ENCODE measurements around the gene WNT7A. TPM values are rescaled to one million over a fixed set of nuclear protein-coding genes. Genes with fewer than 3 reads are reported as not detected.

The WNT7A gene
- total and polyA plus RNA-seq, 4 experiments from 2014 or later = 8.3 to 19.3 (median 13.5) TPM

- Histone ChIP-seq H3K4me3 (ENCODE audit: low read length in 2 of 2) (no peak overlapping the region), H3K4me1 (ENCODE audit: insufficient read depth, low read length) (no peaks in the 10 kb centered on the region), H3K27ac (ENCODE audit: low read depth, low read length) (no peak overlapping the region), H3K9me3 (ENCODE audit: control insufficient read depth in 1 of 2, low read length in 2 of 2) (no peaks in the 10 kb centered on the region), H3K27me3 (ENCODE audit: insufficient read depth, low read length) (no peaks in the 10 kb centered on the region), H3K36me3 (ENCODE audit: insufficient read depth, low read length) (no peaks in the 10 kb centered on the region)
- intact Hi-C loops (cut with micrococcal nuclease) = no loop called here
- H3K27ac Mint-ChIP-seq = no peak overlapping the region
- peaks cover 0 to 1% (median 0%) of the 10 kb centered on the region in 8 donors for H3K9me3 Mint-ChIP-seq
- no peak overlapping the region for H3K4me3 Mint-ChIP-seq
- peaks cover 0 to under 1% (median 0%) of the 10 kb centered on the region in 4 donors for H3K4me1 Mint-ChIP-seq
- peaks cover 4 to 8% of the 10 kb centered on the region in 2 donors for H3K27me3 Mint-ChIP-seq
- no peak for DNase-seq
- H3K36me3 Mint-ChIP-seq = no peaks in the 10 kb centered on the region
- ChIA-PET POLR2A (ENCODE audit: partially characterized antibody) (no interaction called here), CTCF (ENCODE audit: partially characterized antibody) (interaction anchor here (0.8 kb wide), 1 partner anchor 93 kb away, joined by 3 read pairs; no protein-coding TSS in a partner anchor)
Measured at GRCh38 chr3:13787533-13788132, 92.2 kb downstream of the WNT7A start.

- CTCF ChIA-PET (ENCODE audit: partially characterized antibody) = no interaction called here
- Histone ChIP-seq H3K9me3 (ENCODE audit: control insufficient read depth in 1 of 2, low read length in 2 of 2) (no peaks in the 10 kb centered on the region), H3K4me1 (ENCODE audit: insufficient read depth, low read length) (no peaks in the 10 kb centered on the region), H3K4me3 (ENCODE audit: low read length in 2 of 2) (no peak overlapping the region), H3K27ac (ENCODE audit: low read depth, low read length) (no peak overlapping the region), H3K36me3 (ENCODE audit: insufficient read depth, low read length) (no peaks in the 10 kb centered on the region), H3K27me3 (ENCODE audit: insufficient read depth, low read length) (no peaks in the 10 kb centered on the region)
- intact Hi-C loops (cut with micrococcal nuclease) = no loop called here
- Mint-ChIP-seq H3K9me3 (peaks cover 0 to 1% (median 0%) of the 10 kb centered on the region in 8 donors), H3K36me3 (no peaks in the 10 kb centered on the region), H3K4me1 (peaks cover 0 to 2% (median 0%) of the 10 kb centered on the region in 4 donors), H3K4me3 (no peak overlapping the region), H3K27me3 (peaks cover 6 to 12% of the 10 kb centered on the region in 2 donors), H3K27ac (no peak overlapping the region)
- DNase-seq = no peak
- POLR2A ChIA-PET (ENCODE audit: partially characterized antibody) = no interaction called here
Measured at GRCh38 chr3:13786811-13787210, 93.1 kb downstream of the WNT7A start.

- peaks cover 6 to 12% of the 10 kb centered on the region in 2 donors for H3K27me3 Mint-ChIP-seq
Measured at GRCh38 chr3:13785853-13786436, 93.9 kb downstream of the WNT7A start.

GRCh38 chr3:13785351-13785750 lies 94.5 kb downstream of the WNT7A start:
- H3K4me3 ChIP-seq (ENCODE audit: low read length in 2 of 2) = no peak overlapping the region
- H3K27ac ChIP-seq (ENCODE audit: low read depth, low read length) = no peak overlapping the region
- no peak for DNase-seq
- CTCF ChIA-PET (ENCODE audit: partially characterized antibody) = no interaction called here
- POLR2A ChIA-PET (ENCODE audit: partially characterized antibody) = no interaction called here
- H3K4me1 Mint-ChIP-seq = peaks cover 0 to 2% (median 0%) of the 10 kb centered on the region in 4 donors
- H3K27ac Mint-ChIP-seq = no peak overlapping the region
- H3K27me3 Mint-ChIP-seq = peaks cover 6 to 12% of the 10 kb centered on the region in 2 donors
- H3K4me1 ChIP-seq (ENCODE audit: insufficient read depth, low read length) = no peaks in the 10 kb centered on the region
- intact Hi-C loops (cut with micrococcal nuclease) = no loop called here
- no peaks in the 10 kb centered on the region for H3K9me3 ChIP-seq (ENCODE audit: control insufficient read depth in 1 of 2, low read length in 2 of 2)
- peaks cover 0 to 1% (median 0%) of the 10 kb centered on the region in 8 donors for H3K9me3 Mint-ChIP-seq
- no peak overlapping the region for H3K4me3 Mint-ChIP-seq
- no peaks in the 10 kb centered on the region for H3K36me3 Mint-ChIP-seq
- H3K36me3 ChIP-seq (ENCODE audit: insufficient read depth, low read length) = no peaks in the 10 kb centered on the region
- H3K27me3 ChIP-seq (ENCODE audit: insufficient read depth, low read length) = no peaks in the 10 kb centered on the region

More at GRCh38 chr3:13785853-13786436, 93.9 kb downstream of the WNT7A start:
- Histone ChIP-seq H3K36me3 (ENCODE audit: insufficient read depth, low read length) (no peaks in the 10 kb centered on the region), H3K4me3 (ENCODE audit: low read length in 2 of 2) (no peak overlapping the region), H3K27ac (ENCODE audit: low read depth, low read length) (no peak overlapping the region), H3K9me3 (ENCODE audit: control insufficient read depth in 1 of 2, low read length in 2 of 2) (no peaks in the 10 kb centered on the region), H3K4me1 (ENCODE audit: insufficient read depth, low read length) (no peaks in the 10 kb centered on the region), H3K27me3 (ENCODE audit: insufficient read depth, low read length) (no peaks in the 10 kb centered on the region)
- Mint-ChIP-seq H3K4me1 (peaks cover 0 to 2% (median 0%) of the 10 kb centered on the region in 4 donors), H3K27ac (no peak overlapping the region), H3K36me3 (no peaks in the 10 kb centered on the region), H3K9me3 (peaks cover 0 to 1% (median 0%) of the 10 kb centered on the region in 8 donors), H3K4me3 (no peak overlapping the region)
- CTCF ChIA-PET (ENCODE audit: partially characterized antibody) = no interaction called here
- intact Hi-C loops (cut with micrococcal nuclease) = no loop called here
- POLR2A ChIA-PET (ENCODE audit: partially characterized antibody) = no interaction called here
- no peak for DNase-seq

- no peaks in the 10 kb centered on the region for H3K27me3 ChIP-seq (ENCODE audit: insufficient read depth, low read length)
- Mint-ChIP-seq H3K36me3 (no peaks in the 10 kb centered on the region), H3K9me3 (peaks cover 0 to under 1% (median 0%) of the 10 kb centered on the region in 8 donors), H3K27ac (no peak overlapping the region), H3K4me3 (no peak overlapping the region), H3K4me1 (peaks cover 0 to 2% (median 0%) of the 10 kb centered on the region in 4 donors), H3K27me3 (peaks cover 2 to 11% of the 10 kb centered on the region in 2 donors)
- intact Hi-C loops (cut with micrococcal nuclease) = no loop called here
- no peaks in the 10 kb centered on the region for H3K36me3 ChIP-seq (ENCODE audit: insufficient read depth, low read length)
- no peak overlapping the region for H3K27ac ChIP-seq (ENCODE audit: low read depth, low read length)
- ChIA-PET POLR2A (ENCODE audit: partially characterized antibody) (no interaction called here), CTCF (ENCODE audit: partially characterized antibody) (no interaction called here)
- H3K4me1 ChIP-seq (ENCODE audit: insufficient read depth, low read length) = no peaks in the 10 kb centered on the region
- no peak overlapping the region for H3K4me3 ChIP-seq (ENCODE audit: low read length in 2 of 2)
- no peak for DNase-seq
- H3K9me3 ChIP-seq (ENCODE audit: control insufficient read depth in 1 of 2, low read length in 2 of 2) = no peaks in the 10 kb centered on the region
Measured at GRCh38 chr3:13783476-13783875, 96.4 kb downstream of the WNT7A start.

GRCh38 chr3:13782501-13782900 lies 97.4 kb downstream of the WNT7A start:
- CTCF ChIA-PET (ENCODE audit: partially characterized antibody) = no interaction called here
- H3K4me3 Mint-ChIP-seq = no peak overlapping the region
- no peaks in the 10 kb centered on the region for H3K9me3 Mint-ChIP-seq
- intact Hi-C loops (cut with micrococcal nuclease) = no loop called here
- H3K9me3 ChIP-seq (ENCODE audit: control insufficient read depth in 1 of 2, low read length in 2 of 2) = no peaks in the 10 kb centered on the region
- no peaks in the 10 kb centered on the region for H3K4me1 ChIP-seq (ENCODE audit: insufficient read depth, low read length)
- peaks cover 0 to 2% (median 0%) of the 10 kb centered on the region in 4 donors for H3K4me1 Mint-ChIP-seq
- peaks cover 2 to 11% of the 10 kb centered on the region in 2 donors for H3K27me3 Mint-ChIP-seq
- POLR2A ChIA-PET (ENCODE audit: partially characterized antibody) = no interaction called here
- no peaks in the 10 kb centered on the region for H3K36me3 Mint-ChIP-seq
- H3K36me3 ChIP-seq (ENCODE audit: insufficient read depth, low read length) = no peaks in the 10 kb centered on the region
- no peak for DNase-seq
- no peak overlapping the region for H3K27ac Mint-ChIP-seq
- no peak overlapping the region for H3K27ac ChIP-seq (ENCODE audit: low read depth, low read length)
- H3K27me3 ChIP-seq (ENCODE audit: insufficient read depth, low read length) = no peaks in the 10 kb centered on the region
- no peak overlapping the region for H3K4me3 ChIP-seq (ENCODE audit: low read length in 2 of 2)

- ChIA-PET CTCF (ENCODE audit: partially characterized antibody) (interaction anchor here (1.1 kb wide), 1 partner anchor 99 kb away, joined by 5 read pairs; the partner anchor contains the start of gene WNT7A), POLR2A (ENCODE audit: partially characterized antibody) (no interaction called here)
- H3K27me3 Mint-ChIP-seq = peaks cover 4 to 11% of the 10 kb centered on the region in 2 donors
- Histone ChIP-seq H3K9me3 (ENCODE audit: control insufficient read depth in 1 of 2, low read length in 2 of 2) (no peaks in the 10 kb centered on the region), H3K36me3 (ENCODE audit: insufficient read depth, low read length) (no peaks in the 10 kb centered on the region), H3K27me3 (ENCODE audit: insufficient read depth, low read length) (no peaks in the 10 kb centered on the region), H3K27ac (ENCODE audit: low read depth, low read length) (no peak overlapping the region), H3K4me1 (ENCODE audit: insufficient read depth, low read length) (no peaks in the 10 kb centered on the region), H3K4me3 (ENCODE audit: low read length in 2 of 2) (no peak overlapping the region)
- H3K27ac Mint-ChIP-seq = no peak overlapping the region
- H3K9me3 Mint-ChIP-seq = no peaks in the 10 kb centered on the region
- no peak overlapping the region for H3K4me3 Mint-ChIP-seq
- intact Hi-C loops (cut with micrococcal nuclease) = no loop called here
- H3K4me1 Mint-ChIP-seq = peaks cover 0 to 2% (median 0%) of the 10 kb centered on the region in 4 donors
- no peak for DNase-seq
- no peaks in the 10 kb centered on the region for H3K36me3 Mint-ChIP-seq
Measured at GRCh38 chr3:13781417-13781816, 98.5 kb downstream of the WNT7A start.
